H1 (cell line): Measurements from ENCODE around the gene PEX16. TPM values are rescaled to one million over a fixed set of nuclear protein-coding genes. Genes with fewer than 3 reads are reported as not detected.

Experiments
- CTCF ChIA-PET: fragments of 300-600 bp; sonication (Branson Sonifier 250); formaldehyde crosslinking; loops from one replicate; lab custom pipeline; 2021; ENCODE audit not compliant: partially characterized antibody; lab: Charles Lee
- POLR2A ChIA-PET: fragments of 300-600 bp; sonication (Branson Sonifier 250); formaldehyde crosslinking; loops from one replicate; lab custom pipeline; 2021; ENCODE audit warnings: inconsistent platforms; ENCODE audit not compliant: partially characterized antibody; lab: Charles Lee
- DNase-seq, 2 experiments: peaks; one replicate each; pipeline versions ENCODE4 v3.0.0 to v3.0.0-alpha.2; 2010 to 2022; ENCODE audit warnings: low spot score in 2 of 2, low read depth in 1 of 2, mixed read lengths in 1 of 2
- FAIRE-seq: peaks from 2 replicates; lab custom pipeline; 2011; peaks lifted over from hg19 to GRCh38; lab: Jason Lieb, UNC
- H2AFZ ChIP-seq: 2 replicates; pipeline ENCODE4 v1.8.1; 2012; ENCODE audit warnings: low read length, inconsistent platforms
- H2AK5ac ChIP-seq: 2 replicates; pipeline ENCODE4 v1.6.1; 2013; ENCODE audit warnings: low read depth, low read length
- H2BK120ac ChIP-seq: replicated peaks from 2 replicates; pipeline ENCODE3; 2013; ENCODE audit warnings: low read depth, low read length, inconsistent platforms
- H2BK12ac ChIP-seq: 2 replicates; pipeline ENCODE4 v1.6.1; 2013; ENCODE audit warnings: low read depth, low read length
- H2BK15ac ChIP-seq: 2 replicates; pipeline ENCODE4 v1.6.1; 2013; ENCODE audit warnings: low read length
- H2BK20ac ChIP-seq: 2 replicates; pipeline ENCODE4 v1.6.1; 2013; ENCODE audit warnings: low read length
- H2BK5ac ChIP-seq: 2 replicates; pipeline ENCODE4 v1.6.1; 2013; ENCODE audit warnings: low read depth, low read length
- H3K14ac ChIP-seq: 2 replicates; pipeline ENCODE4 v1.6.1; 2013; ENCODE audit warnings: inconsistent platforms; ENCODE audit not compliant: insufficient read length
- H3K18ac ChIP-seq: 2 replicates; pipeline ENCODE4 v1.6.1; 2013; ENCODE audit warnings: low read length; ENCODE audit errors: extremely low read depth
- H3K23ac ChIP-seq: 2 replicates; pipeline ENCODE4 v1.6.1; 2013; ENCODE audit warnings: inconsistent platforms; ENCODE audit not compliant: insufficient read length
- H3K23me2 ChIP-seq: 2 replicates; pipeline ENCODE4 v1.6.1; 2013; ENCODE audit warnings: low read depth, low read length
- H3K27ac ChIP-seq: 2 replicates; pipeline ENCODE4 v1.6.1; 2011; ENCODE audit warnings: low read depth, low read length, inconsistent platforms
- H3K27me3 ChIP-seq, 4 experiments: replicated peaks in 1 of 4; 1 replicate in 1 of 4; 2 replicates in 3 of 4; pipeline versions ENCODE4 v1.6.1 to v1.8.1; 2011 to 2013; ENCODE audit warnings: low read length in 3 of 4, mild to moderate bottlenecking in 3 of 4, inconsistent platforms in 2 of 4, mixed read lengths in 2 of 4, moderate library complexity in 1 of 4; ENCODE audit not compliant: control insufficient read depth in 3 of 4, insufficient read depth in 3 of 4; ENCODE audit errors: extremely low read depth in 1 of 4
- H3K36me3 ChIP-seq, 4 experiments: 2 replicates each; pipeline versions ENCODE4 v1.6.1 to v1.8.1; 2011 to 2013; ENCODE audit warnings: mild to moderate bottlenecking in 4 of 4, low read length in 3 of 4, moderate library complexity in 2 of 4, control low read depth in 1 of 4, inconsistent platforms in 1 of 4; ENCODE audit not compliant: insufficient read depth in 4 of 4, control insufficient read depth in 2 of 4
- H3K4ac ChIP-seq: replicated peaks from 2 replicates; pipeline ENCODE3; 2013; ENCODE audit warnings: low read length, low read depth, mixed read lengths, inconsistent platforms; ENCODE audit not compliant: insufficient read length
- H3K4me1 ChIP-seq, 4 experiments: replicated peaks in 1 of 4; 1 replicate in 1 of 4; 2 replicates in 3 of 4; pipeline versions ENCODE4 v1.6.1 to v1.8.1; 2011 to 2013; ENCODE audit warnings: low read length in 3 of 4, inconsistent platforms in 2 of 4, mixed read lengths in 1 of 4; ENCODE audit not compliant: insufficient read depth in 4 of 4, control insufficient read depth in 3 of 4
- H3K4me2 ChIP-seq, 2 experiments: 2 replicates each; pipeline versions ENCODE4 v1.6.1 to v1.8.1; 2011 to 2013; ENCODE audit warnings: low read depth in 2 of 2, low read length in 2 of 2, control low read depth in 1 of 2, inconsistent platforms in 1 of 2, mild to moderate bottlenecking in 1 of 2; ENCODE audit not compliant: insufficient read depth in 1 of 2
- H3K4me3 ChIP-seq, 4 experiments: fragments of 200-600, 300-600 bp in 1 of 4; sonication (generic), shearing (Covaris generic), sonication (Bioruptor Twin) in 1 of 4; 2 replicates each; pipeline versions ENCODE4 v1.5.1 to v1.8.1; 2011 to 2016; ENCODE audit warnings: low read length in 4 of 4, low read depth in 3 of 4, control low read depth in 2 of 4, inconsistent platforms in 2 of 4, mild to moderate bottlenecking in 2 of 4, mixed read lengths in 1 of 4, moderate library complexity in 1 of 4; ENCODE audit not compliant: insufficient read depth in 2 of 4; ENCODE audit errors: extremely low read depth in 1 of 4
- H3K56ac ChIP-seq: replicated peaks from 2 replicates; pipeline ENCODE3; 2013; ENCODE audit warnings: low read depth, mild to moderate bottlenecking, mixed read lengths, low read length, inconsistent platforms; ENCODE audit not compliant: insufficient read length
- H3K79me1 ChIP-seq: 2 replicates; pipeline ENCODE4 v1.6.1; 2013; ENCODE audit warnings: low read depth, low read length, control low read depth
- H3K79me2 ChIP-seq, 2 experiments: 2 replicates each; pipeline versions ENCODE4 v1.6.1 to v1.8.1; 2012 to 2013; ENCODE audit warnings: low read length in 2 of 2, mild to moderate bottlenecking in 2 of 2, inconsistent platforms in 1 of 2; ENCODE audit not compliant: insufficient read depth in 2 of 2, control insufficient read depth in 1 of 2
- H3K9ac ChIP-seq, 4 experiments: replicated peaks in 1 of 4; 1 replicate in 1 of 4; 2 replicates in 3 of 4; pipeline versions ENCODE4 v1.6.1 to v1.8.1; 2011 to 2013; ENCODE audit warnings: low read depth in 3 of 4, low read length in 3 of 4, control low read depth in 2 of 4, mild to moderate bottlenecking in 2 of 4, moderate library complexity in 2 of 4, inconsistent platforms in 1 of 4; ENCODE audit errors: extremely low read depth in 1 of 4
- H3K9me3 ChIP-seq, 2 experiments: 2 replicates each; pipeline versions ENCODE4 v1.6.1 to v1.8.1; 2012 to 2013; ENCODE audit warnings: mild to moderate bottlenecking in 2 of 2, moderate library complexity in 2 of 2, control low read depth in 1 of 2, inconsistent platforms in 1 of 2, low read depth in 1 of 2, low read length in 1 of 2, mixed read lengths in 1 of 2; ENCODE audit not compliant: insufficient read depth in 2 of 2
- H4K20me1 ChIP-seq, 2 experiments: replicated peaks in 1 of 2; 2 replicates each; pipeline versions ENCODE3 to v1.8.1; 2011 to 2013; ENCODE audit warnings: inconsistent platforms in 2 of 2, low read length in 2 of 2, mild to moderate bottlenecking in 1 of 2; ENCODE audit not compliant: insufficient read depth in 2 of 2, control insufficient read depth in 1 of 2
- H4K5ac ChIP-seq: 2 replicates; pipeline ENCODE4 v1.6.1; 2013; ENCODE audit warnings: low read length, low read depth, mixed read lengths, inconsistent platforms; ENCODE audit not compliant: insufficient read length
- H4K8ac ChIP-seq: 2 replicates; pipeline ENCODE4 v1.8.0; 2013; ENCODE audit warnings: mild to moderate bottlenecking, moderate library complexity, low read length, inconsistent platforms; ENCODE audit not compliant: insufficient read depth; ENCODE audit errors: extremely low read depth
- H4K91ac ChIP-seq: replicated peaks from 2 replicates; pipeline ENCODE3; 2013; ENCODE audit warnings: low read length, mixed read lengths, inconsistent platforms; ENCODE audit not compliant: insufficient read length
- RAD21 ChIP-seq, 2 experiments: IDR thresholded peaks in 1 of 2; conservative IDR thresholded peaks in 1 of 2; 2 replicates each; pipeline ENCODE4 v1.6.1; 2011; ENCODE audit warnings: low read depth in 2 of 2, low read length in 2 of 2, improper control_type of control experiment in 1 of 2, inconsistent platforms in 1 of 2, mild to moderate bottlenecking in 1 of 2, moderate library complexity in 1 of 2
- RNF2 ChIP-seq: fragments of 200-900, 300-1000 bp; sonication (generic); IDR thresholded peaks from 2 replicates; pipeline ENCODE4 v1.7.1; 2016; ENCODE audit warnings: borderline replicate concordance, low read depth, mild to moderate bottlenecking, antibody characterized with exemption, low read length; ENCODE audit not compliant: poor library complexity, severe bottlenecking; ENCODE audit errors: missing control alignments
- SIRT6 ChIP-seq: IDR thresholded peaks from one replicate; pipeline ENCODE4 v1.7.1; 2012; ENCODE audit warnings: low read length, inconsistent platforms
- TAF7 ChIP-seq: optimal IDR thresholded peaks from 2 replicates; pipeline ENCODE3; 2011; ENCODE audit warnings: low read depth, mild to moderate bottlenecking, inconsistent platforms, low read length, moderate library complexity, borderline replicate concordance
- WGBS, 2 experiments: shearing (Covaris generic) in 1 of 2; methylation state at CpG; one replicate each; pipeline versions ENCODE4 v1.1.6 to v1.1.7; 2013 to 2015; ENCODE audit warnings: low lambda C conversion rate in 2 of 2, mixed read lengths in 2 of 2, inconsistent platforms in 1 of 2, low coverage in 1 of 2, missing lambda C conversion rate in 1 of 2; ENCODE audit not compliant: insufficient replicate concordance in 2 of 2, insufficient coverage in 1 of 2, insufficient read length in 1 of 2; ENCODE audit errors: extremely low coverage in 1 of 2, missing lambda C conversion rate in 1 of 2; 5-methylcytosine and 5-hydroxymethylcytosine counted together
- polyA plus RNA-seq, 7 experiments: library from polyadenylated mRNA; depleted of rRNA in 3 of 7; stranded (reverse) in 5 of 7; unstranded in 2 of 7; fragments of >200 nt in 5 of 7; fragments of 200-250 nt in 2 of 7; gene quantifications; 1 replicate in 5 of 7; 2 replicates in 1 of 7; 4 replicates in 1 of 7; pipeline versions ENCODE4 v1.2.1 to v1.2.3, GENCODE V29; 2011 to 2013; ENCODE audit warnings: missing spikeins in 2 of 7, mixed read lengths in 2 of 7
- total RNA-seq: library from RNA; stranded (reverse); fragmentation: NEBNext Ultra II Directional; extraction: Animal tissue kit (Norgen Biotek cat#: 25700); gene quantifications from 2 replicates; pipeline ENCODE4 v1.2.1, GENCODE V29; 2021

PEX16 gene
- total and polyA plus RNA-seq, 2 of the 8 experiments (the other 6 are each of a cell fraction or from before 2014, with no cell fraction given), result 29.2 to 36.0 TPM

GRCh38 chr11:45913514-45913913 lies 4.2 kb downstream of the PEX16 start:
- no peak overlapping the region for H3K9ac ChIP-seq
- H3K4me1 ChIP-seq, result peaks cover 0 to 6% (median 1%) of the 10 kb centered on the region in 4 experiments; a peak in 4 of 7 replicates
- no peak overlapping the region for H3K4me3 ChIP-seq
- no peak overlapping the region for H2BK120ac ChIP-seq
- no peak overlapping the region for H3K4ac ChIP-seq
- peaks cover 8% of the 10 kb centered on the region; the same call in 1 of the 2 replicates for H3K79me1 ChIP-seq
- peaks cover 3 to 26% (median 17%) of the 10 kb centered on the region in 4 experiments; a peak in 7 of 8 replicates for H3K36me3 ChIP-seq
- H3K27me3 ChIP-seq, result no peaks in the 10 kb centered on the region
- DNase-seq, result no peak
- ChIA-PET POLR2A (interaction anchor here (1.5 to 2.9 kb wide), 2 partner anchors 8 to 13 kb away, joined by 7 to 11 read pairs; partner anchors contain the start of gene LARGE2), CTCF (interaction anchor here (0.7 to 1.4 kb wide), 4 partner anchors 21 to 390 kb away, joined by 3 to 4 read pairs (median 4); no protein-coding TSS in a partner anchor)
- 97% methylated on average over 19 of the region's 19 CpGs; no CpG with 5 or more reads in 1 of the 2 experiments for WGBS, 2 experiments
- FAIRE-seq, result no peak
- no peaks in the 10 kb centered on the region for H3K9me3 ChIP-seq
- no peak overlapping the region for H3K14ac ChIP-seq
- peaks cover 10% of the 10 kb centered on the region for H3K23me2 ChIP-seq
- H3K18ac ChIP-seq, result no peak overlapping the region
- no peak overlapping the region for H2BK12ac ChIP-seq
- peaks cover 4 to 25% of the 10 kb centered on the region in 2 experiments for H4K20me1 ChIP-seq
- no peak overlapping the region for H2AFZ ChIP-seq
- H2BK20ac ChIP-seq, result no peak overlapping the region
- no peak overlapping the region for H4K91ac ChIP-seq
- no peak overlapping the region for H4K5ac ChIP-seq
- H3K27ac ChIP-seq, result no peak overlapping the region
- no peak overlapping the region for H3K23ac ChIP-seq
- no peak overlapping the region for H3K4me2 ChIP-seq
- H2BK5ac ChIP-seq, result no peak overlapping the region
- H3K79me2 ChIP-seq, result peaks cover 0 to 6% of the 10 kb centered on the region in 2 experiments; a peak in 1 of 4 replicates
- no peak overlapping the region for H2BK15ac ChIP-seq
- H4K8ac ChIP-seq, result no peak overlapping the region
- no peak overlapping the region for H2AK5ac ChIP-seq
- H3K56ac ChIP-seq, result no peak overlapping the region
- TF ChIP-seq TAF7 (no peak), SIRT6 (no peak), RAD21 (IDR thresholded peaks at IDR 0.05 in 1 of 2, conservative IDR thresholded peaks at IDR 0.05 in 1 of 2; ENCODE audit: low read depth in 2 of 2, low read length in 2 of 2) (no peak), RNF2 (no peak)
